NCI-H526 treated with DMSO at 0.1 percent for 48 hours (cell line): ENCODE data around the gene DRG2.

Experiments
- DNase-seq: peaks from one replicate; lab custom pipeline; 2025; lab: John Stamatoyannopoulos, UW

Gene DRG2

DNA sequence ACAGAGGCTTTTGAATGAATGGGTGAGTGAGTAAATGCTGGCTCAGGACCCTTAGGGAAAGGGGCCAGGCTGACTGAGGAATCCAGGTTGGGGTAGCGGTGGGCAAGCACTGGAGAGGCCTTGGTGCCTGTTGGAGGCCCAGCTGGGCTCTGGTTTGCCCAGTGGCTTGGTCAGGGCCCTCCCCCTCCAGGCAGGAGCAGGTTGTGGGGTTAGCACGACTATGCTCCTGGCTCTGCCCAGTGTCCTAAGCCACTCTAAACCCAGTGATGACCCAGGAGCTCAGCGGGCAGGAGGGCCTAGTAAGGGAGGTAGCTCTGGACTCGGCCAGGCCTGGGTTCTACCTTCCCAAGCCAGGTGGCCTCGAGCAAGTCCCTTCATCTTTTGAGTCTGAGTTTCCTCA lies 28.3 kb downstream of the DRG2 start:
- no peak for DNase-seq

DNA sequence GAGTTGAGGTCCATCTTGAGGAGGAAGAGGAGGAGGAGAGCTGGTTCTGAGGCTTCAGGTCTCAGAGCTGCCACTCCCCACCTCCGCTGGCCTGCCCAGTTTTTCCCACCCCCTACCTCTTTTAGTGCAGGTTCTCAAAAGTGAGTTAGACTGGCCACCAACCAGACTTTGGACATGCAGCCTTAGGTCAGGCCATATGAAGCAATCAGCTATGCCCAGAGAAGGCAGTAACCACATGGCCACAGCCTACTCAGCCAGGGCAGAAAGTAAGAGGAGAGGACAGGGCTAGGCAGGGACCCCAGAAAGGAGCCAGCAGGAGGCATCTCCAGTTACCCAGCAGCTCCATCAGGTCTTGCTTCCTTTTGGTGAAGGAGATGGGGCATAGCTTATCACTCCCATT lies 29.8 kb downstream of the DRG2 start:
- no peak for DNase-seq

DNA sequence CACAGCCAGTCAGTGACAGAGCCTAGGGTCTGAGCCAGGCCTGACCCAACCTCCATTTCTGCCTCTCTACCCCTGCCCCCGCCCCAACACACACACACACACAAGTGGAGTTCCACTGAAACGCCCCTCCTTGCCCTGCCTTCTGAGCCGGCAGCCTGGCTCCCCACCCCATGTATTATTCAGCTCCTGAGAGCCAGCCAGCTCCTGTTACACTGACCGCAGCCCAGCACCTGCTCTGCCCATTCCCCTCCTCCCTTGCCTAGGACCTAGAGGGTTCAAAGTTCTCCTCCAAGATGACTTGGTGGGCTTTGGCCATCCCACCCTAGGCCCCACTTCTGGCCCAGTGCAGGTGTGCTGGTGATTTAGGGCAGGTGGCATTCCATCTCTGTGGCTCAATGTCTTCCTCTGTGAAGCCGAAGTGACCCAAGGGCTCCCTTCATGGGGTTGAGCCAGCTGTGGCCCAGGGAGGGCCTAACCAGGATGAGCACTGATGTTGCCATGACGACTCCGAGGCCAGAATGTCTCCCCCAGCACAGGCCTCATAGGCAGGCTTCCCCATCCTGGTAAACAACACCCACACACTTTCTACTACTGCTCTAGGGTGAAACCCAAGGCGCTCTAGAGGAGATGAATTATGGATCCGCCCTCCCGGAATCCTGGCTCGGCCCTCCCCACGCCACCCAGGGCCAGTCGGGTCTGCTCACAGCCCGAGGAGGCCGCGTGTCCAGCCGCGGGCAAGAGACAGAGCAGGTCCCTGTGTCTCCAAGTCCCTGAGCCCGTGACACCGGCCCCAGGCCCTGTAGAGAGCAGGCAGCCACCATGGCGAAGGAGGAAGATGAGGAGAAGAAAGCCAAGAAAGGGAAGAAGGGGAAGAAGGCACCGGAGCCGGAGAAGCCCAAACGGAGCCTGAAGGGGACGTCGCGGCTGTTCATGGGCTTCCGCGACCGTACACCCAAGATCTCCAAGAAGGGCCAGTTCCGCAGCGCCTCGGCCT lies 30.5 kb downstream of the DRG2 start:
- no peak for DNase-seq

DNA sequence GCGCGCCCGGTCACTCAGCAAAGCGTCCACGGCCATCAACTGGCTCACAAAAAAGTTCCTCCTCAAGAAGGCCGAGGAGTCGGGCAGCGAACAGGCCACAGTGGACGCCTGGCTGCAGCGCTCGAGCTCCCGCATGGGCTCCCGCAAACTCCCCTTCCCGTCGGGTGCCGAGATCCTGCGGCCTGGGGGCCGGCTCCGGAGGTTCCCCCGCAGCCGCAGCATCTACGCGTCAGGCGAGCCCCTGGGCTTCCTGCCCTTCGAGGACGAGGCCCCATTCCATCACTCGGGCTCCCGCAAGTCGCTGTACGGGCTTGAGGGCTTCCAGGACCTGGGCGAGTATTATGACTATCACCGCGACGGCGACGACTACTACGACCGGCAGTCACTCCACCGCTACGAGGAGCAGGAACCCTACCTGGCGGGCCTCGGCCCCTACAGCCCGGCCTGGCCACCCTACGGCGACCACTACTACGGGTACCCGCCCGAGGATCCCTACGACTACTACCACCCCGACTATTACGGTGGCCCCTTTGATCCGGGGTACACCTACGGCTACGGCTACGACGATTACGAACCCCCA lies 31.5 kb downstream of the DRG2 start:
- no peak for DNase-seq

DNA sequence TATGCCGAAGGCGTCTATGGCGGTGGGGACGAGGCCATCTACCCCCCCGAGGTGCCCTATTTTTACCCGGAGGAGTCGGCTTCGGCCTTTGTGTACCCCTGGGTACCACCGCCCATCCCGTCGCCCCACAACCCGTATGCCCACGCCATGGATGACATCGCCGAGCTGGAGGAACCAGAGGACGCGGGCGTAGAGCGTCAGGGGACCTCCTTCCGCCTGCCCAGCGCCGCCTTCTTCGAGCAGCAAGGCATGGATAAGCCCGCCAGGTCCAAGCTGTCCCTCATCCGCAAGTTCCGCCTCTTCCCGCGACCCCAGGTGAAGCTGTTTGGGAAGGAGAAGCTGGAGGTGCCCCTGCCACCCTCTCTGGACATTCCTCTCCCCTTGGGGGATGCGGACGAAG lies 32.2 kb downstream of the DRG2 start:
- no peak for DNase-seq

DNA sequence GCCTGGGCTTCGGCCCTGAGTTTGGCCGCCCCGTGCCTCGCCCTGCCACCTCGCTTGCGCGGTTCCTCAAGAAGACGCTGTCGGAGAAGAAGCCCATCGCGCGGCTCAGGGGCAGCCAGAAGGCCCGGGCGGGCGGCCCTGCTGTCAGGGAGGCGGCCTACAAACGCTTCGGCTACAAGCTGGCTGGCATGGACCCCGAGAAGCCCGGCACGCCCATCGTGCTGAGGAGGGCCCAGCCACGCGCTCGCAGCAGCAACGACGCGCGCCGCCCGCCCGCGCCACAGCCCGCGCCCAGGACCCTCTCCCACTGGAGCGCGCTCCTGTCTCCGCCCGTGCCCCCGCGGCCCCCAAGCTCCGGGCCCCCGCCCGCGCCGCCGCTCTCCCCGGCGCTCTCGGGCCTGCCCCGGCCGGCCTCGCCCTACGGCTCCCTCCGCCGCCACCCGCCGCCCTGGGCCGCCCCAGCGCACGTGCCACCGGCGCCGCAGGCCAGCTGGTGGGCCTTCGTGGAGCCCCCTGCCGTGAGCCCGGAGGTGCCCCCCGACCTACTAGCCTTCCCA lies 32.8 kb downstream of the DRG2 start:
- no peak for DNase-seq

DNA sequence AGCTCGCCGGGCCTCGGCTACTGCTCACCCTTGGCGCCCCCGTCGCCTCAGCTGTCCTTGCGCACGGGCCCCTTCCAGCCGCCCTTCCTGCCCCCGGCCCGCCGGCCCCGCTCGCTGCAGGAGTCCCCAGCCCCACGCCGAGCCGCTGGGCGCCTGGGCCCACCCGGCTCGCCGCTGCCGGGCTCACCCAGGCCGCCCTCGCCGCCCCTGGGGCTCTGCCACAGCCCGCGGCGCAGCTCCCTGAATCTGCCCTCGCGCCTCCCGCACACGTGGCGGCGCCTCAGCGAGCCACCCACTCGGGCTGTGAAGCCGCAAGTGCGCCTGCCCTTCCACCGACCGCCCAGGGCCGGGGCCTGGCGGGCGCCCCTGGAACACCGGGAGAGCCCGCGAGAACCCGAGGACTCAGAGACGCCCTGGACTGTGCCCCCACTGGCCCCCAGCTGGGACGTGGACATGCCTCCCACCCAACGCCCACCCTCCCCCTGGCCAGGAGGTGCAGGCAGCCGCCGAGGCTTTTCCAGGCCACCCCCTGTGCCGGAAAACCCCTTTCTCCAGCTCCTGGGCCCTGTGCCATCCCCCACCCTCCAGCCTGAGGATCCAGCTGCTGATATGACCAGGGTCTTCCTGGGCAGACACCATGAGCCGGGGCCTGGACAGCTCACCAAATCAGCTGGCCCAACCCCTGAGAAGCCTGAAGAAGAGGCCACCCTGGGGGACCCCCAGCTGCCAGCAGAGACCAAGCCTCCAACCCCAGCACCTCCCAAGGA lies 33.6 kb downstream of the DRG2 start:
- no peak for DNase-seq

DNA sequence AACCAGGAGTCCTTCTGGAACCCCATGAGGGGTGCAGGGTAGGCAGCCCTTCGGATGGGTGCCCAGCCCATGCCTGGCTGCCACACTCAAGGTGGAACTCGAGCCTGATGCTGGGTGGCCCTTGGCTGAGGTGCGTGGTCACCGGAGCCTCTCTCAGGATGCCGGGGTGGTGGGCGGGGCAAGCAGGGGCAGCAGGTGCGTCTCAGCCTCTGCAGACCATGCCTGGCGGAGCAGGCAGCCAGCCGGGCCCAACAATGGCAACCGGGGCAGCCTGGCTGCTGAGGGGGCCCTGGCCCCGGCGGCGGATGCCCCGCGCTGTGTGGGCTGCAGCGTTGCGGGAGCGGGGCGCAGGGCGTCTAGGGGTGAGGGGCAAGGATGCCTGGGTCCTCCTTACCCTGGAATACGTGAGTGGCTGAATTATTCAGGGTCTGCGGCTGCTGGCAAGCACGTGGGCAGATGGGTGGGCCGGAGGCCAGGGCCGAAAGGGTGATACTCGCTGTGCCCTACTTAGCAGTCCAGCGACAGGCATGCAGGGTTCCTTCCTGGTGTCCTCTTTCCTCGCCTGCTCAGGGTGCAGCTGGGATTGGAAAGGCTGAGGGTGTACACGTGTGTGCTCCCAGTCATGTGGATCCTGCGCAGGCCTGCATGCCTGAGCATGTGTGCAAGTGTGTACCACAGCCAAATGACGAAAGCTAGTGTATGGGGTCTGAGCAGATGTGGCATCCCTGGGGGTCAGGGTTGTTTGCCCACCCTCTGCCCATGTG lies 35.4 kb downstream of the DRG2 start:
- no peak for DNase-seq

DNA sequence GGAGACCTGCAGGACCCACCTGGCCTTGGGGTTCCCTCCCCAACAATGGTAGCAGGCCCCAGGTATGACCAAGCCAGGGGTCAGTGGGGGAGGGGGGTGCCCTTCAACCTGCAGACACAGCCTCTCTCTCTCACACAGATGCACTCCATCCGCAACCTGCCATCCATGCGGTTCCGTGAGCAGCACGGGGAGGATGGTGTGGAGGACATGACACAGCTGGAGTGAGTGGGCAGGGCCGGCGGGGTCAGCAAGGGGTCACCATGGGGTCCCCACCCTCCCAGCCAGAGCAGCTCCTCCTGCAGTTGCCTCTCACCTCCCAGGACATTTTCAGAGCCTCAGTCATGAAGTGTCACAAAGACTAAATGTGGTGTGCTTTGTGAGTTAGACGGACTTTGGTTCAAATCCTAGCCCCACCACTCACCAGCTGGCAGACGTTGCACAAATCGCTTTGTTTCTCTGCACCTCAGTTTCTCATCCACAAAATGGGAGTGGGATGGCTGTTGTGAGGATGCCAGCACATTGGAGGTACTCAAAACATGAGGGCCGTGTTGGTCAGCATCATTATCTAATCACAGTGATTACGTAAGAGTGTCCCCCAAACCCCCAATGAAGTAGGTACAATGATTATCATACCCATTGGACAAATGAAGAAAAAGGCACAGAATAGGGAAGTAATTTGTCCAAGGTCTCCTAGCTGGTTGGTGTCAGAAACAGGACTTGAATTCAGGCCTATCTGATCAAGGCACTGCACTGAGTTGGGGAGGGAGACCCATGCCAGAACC lies 36.8 kb downstream of the DRG2 start:
- DNase-seq: no peak

DNA sequence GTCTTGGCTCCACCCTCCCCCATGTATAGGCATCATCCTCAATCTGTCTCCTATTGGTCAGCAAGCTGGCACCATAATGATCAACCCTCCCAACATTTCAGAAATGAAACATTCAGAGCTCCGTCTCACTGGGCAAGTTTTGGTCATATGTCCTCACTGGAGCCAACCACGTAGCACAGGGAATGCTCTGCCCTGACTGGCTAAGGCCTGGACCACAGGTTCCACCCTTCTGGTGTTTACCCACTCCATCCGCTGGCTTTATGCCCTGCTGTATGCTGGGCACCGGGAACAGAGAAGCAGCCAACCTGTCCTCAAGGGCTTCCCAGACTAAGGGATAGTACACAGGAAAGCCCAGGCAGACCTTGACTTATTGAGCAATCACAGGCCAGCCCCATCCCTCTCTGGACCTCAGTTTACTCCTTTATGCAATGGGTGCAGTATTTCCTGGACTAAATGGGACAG lies 41.3 kb downstream of the DRG2 start:
- DNase-seq: no peak

DNA sequence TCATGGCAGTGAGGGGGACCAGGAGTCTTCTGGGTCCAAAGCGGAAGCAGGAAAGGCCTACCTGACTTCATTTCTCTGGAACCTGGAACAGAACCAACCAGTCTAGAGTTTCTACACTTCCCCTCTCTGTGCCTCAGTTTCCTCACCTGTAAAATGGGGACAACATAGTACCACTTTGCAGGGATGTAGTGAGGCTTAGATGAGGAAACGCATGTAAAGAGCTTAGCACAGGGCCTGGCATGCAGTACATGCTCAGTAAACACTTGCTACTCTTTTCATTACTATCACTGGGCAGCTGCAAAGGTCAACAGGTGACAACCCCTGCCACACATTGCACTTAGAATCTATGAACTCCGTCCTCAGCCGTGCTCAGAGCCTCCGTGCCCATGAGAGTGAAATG lies 45.0 kb downstream of the DRG2 start:
- no peak for DNase-seq

DNA sequence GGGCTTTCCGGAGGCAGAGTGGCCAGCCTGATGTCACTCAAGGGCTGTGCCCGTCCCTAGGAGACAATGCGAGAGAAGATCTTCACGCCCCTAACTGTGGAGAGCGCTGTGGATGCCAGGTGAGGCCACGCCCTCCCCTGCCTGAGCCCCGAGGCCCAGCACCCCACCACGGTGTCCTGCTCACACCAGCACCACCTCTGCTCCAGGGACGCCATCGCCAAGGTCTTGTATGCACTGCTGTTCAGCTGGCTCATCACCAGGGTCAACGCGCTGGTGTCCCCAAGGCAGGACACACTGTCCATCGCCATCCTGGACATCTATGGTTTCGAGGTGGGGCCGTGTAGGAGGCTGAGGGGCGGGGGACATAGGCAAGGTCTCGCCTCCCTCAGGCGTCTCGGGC lies 48.6 kb downstream of the DRG2 start:
- DNase-seq: no peak

DNA sequence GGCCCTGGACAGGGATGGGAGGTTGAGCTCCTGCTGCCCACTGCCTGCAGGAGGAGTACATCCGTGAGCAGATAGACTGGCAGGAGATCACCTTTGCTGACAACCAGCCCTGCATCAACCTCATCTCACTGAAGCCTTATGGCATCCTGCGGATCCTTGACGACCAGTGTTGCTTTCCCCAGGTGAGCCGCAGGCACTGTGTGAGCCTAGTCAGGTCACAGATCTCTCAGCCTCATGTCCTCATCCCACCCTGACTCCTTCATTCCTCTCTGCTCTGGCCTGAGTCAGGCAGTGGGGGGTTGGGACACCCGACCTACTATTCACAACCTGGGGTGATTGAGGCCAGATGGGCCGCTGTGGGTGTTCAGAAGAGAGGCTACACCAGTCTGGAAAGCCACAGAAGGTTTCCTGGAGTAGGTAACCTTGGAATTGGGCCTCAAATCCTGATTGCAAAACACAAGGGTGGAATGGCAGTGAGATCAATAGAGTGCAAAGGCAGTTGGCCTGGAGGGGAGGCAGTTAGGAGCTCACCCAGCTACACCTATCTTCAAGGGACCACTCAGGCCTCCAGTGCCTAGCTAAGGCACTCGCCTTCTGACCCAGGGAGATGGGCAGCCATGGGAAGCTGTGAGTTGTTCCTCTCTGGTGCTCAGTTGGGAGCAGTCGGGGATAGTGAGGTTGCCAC lies 50.5 kb downstream of the DRG2 start:
- DNase-seq: no peak

DNA sequence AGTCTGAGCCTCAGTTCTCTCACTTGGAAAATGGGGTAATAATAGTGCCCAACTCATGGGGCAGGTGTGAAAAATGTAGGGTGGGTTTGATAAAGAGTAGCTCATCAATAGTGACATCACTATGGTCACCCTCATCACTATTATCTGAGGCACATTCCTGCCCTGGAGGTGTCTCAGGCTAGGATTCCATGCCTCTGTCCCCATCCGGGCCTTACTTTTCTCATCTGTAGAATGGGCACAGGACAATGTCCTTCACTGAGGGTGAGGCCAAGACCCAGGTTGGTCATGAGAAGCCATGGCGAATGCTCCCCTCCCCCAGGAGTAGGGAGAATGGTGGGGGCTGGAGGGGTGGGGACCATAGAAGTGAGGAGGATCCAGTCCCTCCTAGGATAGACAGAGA lies 51.3 kb downstream of the DRG2 start:
- DNase-seq: no peak

DNA sequence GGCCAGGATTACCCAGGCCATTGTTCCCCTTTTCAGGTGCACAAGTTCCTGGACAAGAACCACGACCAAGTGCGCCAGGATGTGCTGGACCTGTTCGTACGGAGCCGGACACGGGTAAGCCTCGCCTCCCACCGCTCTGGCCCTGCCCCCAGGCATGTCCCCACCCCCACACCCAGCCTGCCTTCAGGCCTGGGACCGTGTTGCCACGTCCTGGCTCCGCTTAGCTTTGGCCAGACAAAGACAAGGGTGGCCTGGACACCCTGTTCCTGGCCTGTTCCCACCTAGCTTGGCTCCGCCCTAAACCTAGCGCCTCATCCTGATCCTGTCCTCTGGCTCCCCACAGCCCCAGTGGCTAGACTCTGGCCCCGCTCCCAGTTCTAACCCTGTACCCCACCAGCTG lies 51.8 kb downstream of the DRG2 start:
- no peak for DNase-seq

DNA sequence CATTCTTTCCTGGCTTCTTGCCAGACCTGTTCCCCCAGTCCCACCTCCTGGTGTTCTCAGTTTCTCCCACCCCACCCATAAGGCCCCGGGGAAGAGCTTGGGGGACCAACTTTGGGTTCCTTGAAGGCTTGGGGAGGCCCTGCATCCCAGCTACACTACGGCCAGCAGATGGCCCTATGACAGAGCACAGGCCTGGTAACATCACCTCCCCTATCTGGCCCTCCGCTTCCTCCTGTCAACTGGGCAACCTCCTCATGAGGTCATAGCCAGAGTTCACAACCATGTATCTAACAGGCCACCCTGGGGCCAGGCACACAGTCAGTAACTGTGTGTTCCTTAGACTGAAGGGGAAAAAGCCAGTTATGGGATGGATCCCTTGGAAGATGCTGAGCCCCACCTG lies 52.2 kb downstream of the DRG2 start:
- no peak for DNase-seq

DNA sequence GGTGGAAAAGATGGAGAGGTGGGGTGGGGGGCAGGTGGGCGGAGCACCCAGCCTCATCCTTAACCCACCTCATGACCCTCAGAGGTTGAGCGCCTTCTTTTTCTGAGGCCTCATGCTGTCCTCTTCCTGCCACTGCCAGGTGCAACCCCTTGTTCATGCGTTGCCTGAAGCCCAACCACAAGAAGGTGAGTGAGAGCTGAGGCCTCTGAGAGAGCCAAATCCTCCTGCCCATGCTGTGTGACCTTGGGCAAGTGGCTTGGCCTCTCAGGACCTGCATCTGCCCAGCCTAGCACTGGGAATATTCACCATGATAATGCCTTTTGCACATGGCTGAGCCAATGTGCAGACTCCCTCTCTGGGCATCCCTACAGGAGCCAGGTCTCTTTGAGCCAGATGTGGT lies 52.9 kb downstream of the DRG2 start:
- no peak for DNase-seq

DNA sequence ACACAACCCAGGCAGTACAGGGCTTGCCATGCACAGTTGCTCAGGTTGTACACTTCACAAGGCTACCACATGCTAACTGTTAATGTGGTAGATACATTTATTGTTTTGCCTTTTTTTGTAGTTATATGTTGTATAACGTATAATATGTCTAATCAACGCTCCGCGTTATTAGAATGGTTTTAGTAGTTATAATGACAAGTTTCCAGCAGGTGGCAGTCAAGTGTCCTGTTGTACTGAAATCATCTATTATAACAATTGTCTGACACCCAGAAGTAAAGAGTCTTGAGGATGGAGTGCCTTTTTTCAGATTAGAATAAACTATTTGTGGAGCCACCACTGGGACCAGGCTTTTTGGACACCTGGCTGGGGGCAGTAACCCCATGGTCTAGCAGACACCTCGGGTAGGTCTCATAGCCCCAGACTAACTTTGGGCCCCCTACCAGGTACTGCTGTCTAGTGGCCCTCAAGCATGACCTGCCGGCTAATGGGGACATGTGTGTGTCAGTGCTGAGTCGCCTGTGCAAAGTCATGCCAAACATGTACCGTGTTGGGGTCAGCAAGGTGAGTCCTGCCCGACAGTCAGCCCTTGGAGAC lies 53.6 kb downstream of the DRG2 start:
- DNase-seq: no peak

DNA sequence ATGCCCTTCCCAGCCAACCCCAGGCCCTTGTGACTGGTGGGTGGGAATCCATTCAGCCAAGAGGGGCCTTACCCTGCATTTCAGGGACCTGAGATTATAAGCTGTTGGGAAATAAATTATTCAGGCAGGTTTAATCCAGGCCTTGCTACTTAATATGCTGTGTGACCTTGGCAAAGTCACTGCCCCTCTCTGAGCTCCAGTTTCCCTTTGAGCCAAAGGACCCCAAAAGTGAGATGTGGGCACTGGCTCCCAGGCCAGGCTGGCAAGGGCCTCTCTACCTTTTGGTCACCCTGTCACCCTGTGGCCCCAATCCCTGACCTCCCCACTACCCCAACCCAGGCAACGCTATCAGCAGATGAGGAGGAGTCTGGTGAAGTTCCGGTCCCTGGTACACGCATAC lies 54.7 kb downstream of the DRG2 start:
- DNase-seq: no peak
